ENCODE results near the gene MAMLD1.
A peak's percentile ranks its signal among the peaks of the same experiment; 100 is the strongest.

MAMLD1 gene

DNA sequence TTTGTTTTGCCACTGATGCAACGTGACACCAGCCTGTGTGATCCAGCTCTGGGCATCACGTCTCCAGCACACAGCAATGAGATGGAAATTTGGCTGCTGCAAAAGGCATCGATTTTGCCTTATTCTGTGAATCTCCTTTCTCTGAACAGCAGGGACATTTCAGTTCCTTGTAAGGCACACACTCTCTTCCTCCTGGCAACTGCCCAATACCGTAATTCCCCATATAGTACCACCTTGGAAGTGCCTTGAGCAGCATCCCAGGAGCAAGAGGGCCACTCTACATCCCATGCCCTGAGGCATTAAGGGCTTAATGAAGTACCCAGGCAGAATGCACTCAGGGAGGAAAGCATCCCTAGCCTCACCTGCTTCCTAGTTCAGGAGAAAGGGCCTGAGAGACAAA is 10.5 kb upstream of the MAMLD1 start:
- peaks cover 11% of the 10 kb centered on the region for H3K4me1 ChIP-seq (ENCODE audit: control insufficient read depth, insufficient read depth, low read length)
- H3K27ac ChIP-seq (ENCODE audit: low read depth, low read length) = no peak overlapping the region
- no peak overlapping the region for H3K4me3 ChIP-seq (ENCODE audit: low read depth, low read length)
- peaks cover 34% of the 10 kb centered on the region for H3K9me3 ChIP-seq (ENCODE audit: control insufficient read depth, insufficient read depth, low read length)
- H3K36me3 ChIP-seq (ENCODE audit: control insufficient read depth, insufficient read depth, low read length) = no peaks in the 10 kb centered on the region
- no peak overlapping the region for H3K9ac ChIP-seq (ENCODE audit: low read depth, low read length)
- H3K27me3 ChIP-seq (ENCODE audit: control insufficient read depth, insufficient read depth, low read length) = no peaks in the 10 kb centered on the region; the same call in 1 of the 2 replicates

DNA sequence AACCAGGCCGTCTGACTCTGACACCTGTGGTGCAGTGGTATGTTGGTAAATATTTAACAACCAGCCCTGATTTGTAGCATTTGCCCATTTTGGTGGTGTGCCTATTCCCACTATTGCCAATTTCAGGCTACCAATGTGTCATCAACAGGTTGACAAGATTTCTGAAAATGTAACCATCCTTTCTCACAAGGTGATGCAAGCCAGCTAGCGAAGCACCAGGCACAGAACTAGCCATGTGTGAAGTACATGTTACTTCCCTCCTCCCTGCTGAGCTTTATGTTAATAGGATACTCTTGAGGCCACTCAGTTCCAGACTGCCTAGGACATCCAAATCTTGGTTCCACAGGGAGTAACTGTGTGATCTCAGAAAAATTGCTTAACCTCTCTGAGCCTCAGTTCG is 7.2 kb upstream of the MAMLD1 start:
- Histone ChIP-seq H3K9me3 (ENCODE audit: control insufficient read depth, insufficient read depth, low read length) (peaks cover 41% of the 10 kb centered on the region), H3K4me3 (ENCODE audit: low read depth, low read length) (no peak overlapping the region), H3K27me3 (ENCODE audit: control insufficient read depth, insufficient read depth, low read length) (peaks cover 25% of the 10 kb centered on the region), H3K4me1 (ENCODE audit: control insufficient read depth, insufficient read depth, low read length) (no peaks in the 10 kb centered on the region), H3K27ac (ENCODE audit: low read depth, low read length) (no peak overlapping the region), H3K9ac (ENCODE audit: low read depth, low read length) (no peak overlapping the region), H3K36me3 (ENCODE audit: control insufficient read depth, insufficient read depth, low read length) (no peaks in the 10 kb centered on the region)

DNA sequence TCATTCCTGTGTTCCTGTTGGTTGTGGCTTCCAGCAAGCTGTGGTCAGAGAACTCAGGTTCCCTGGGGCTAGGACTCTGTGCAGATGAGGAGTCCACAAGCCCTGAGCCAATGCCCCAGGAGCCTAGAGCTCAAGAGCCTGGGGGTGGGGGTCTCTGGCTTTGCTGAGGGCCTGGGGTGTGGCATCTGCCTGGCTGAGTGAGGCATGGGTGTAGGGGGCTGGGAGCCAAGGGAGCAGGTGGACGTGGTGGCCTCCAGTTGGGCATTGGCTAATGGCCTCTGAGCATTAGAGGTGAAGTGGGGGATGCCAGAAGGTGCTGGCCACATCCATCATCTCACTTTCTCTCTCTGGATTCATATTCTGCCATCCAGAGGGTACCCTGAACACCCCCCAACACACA is 5.3 kb upstream of the MAMLD1 start:
- H3K27me3 ChIP-seq (ENCODE audit: control insufficient read depth, insufficient read depth, low read length) = peaks cover 44% of the 10 kb centered on the region
- no peaks in the 10 kb centered on the region for H3K4me1 ChIP-seq (ENCODE audit: control insufficient read depth, insufficient read depth, low read length)
- no peak overlapping the region for H3K4me3 ChIP-seq (ENCODE audit: low read depth, low read length)
- H3K27ac ChIP-seq (ENCODE audit: low read depth, low read length) = no peak overlapping the region
- H3K9me3 ChIP-seq (ENCODE audit: control insufficient read depth, insufficient read depth, low read length) = peaks cover 32% of the 10 kb centered on the region
- H3K9ac ChIP-seq (ENCODE audit: low read depth, low read length) = no peak overlapping the region
- no peaks in the 10 kb centered on the region for H3K36me3 ChIP-seq (ENCODE audit: control insufficient read depth, insufficient read depth, low read length)

DNA sequence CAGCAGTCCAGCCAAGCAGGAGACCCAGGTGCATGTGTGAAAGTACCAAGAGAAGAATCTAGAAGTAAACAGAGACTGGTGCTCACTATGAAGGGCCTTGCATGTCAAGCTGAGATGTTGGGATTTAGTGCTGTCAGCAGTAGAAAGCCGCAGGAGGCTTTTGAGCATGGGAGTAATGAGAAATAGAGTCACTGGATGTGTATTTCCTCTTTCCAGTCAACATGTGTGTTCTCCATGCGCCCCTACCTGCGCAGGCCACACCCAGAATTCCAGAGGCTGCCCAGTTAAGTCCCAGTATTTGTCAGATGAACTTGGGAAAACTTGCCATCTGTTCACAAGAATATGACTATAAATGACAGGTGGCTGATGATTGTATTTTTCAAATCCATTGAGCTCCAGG is 4.5 kb upstream of the MAMLD1 start:
- no peak overlapping the region for H3K9ac ChIP-seq (ENCODE audit: low read depth, low read length)
- H3K4me1 ChIP-seq (ENCODE audit: control insufficient read depth, insufficient read depth, low read length) = no peaks in the 10 kb centered on the region
- H3K27ac ChIP-seq (ENCODE audit: low read depth, low read length) = no peak overlapping the region
- peaks cover 53% of the 10 kb centered on the region for H3K27me3 ChIP-seq (ENCODE audit: control insufficient read depth, insufficient read depth, low read length)
- peaks cover 30% of the 10 kb centered on the region for H3K9me3 ChIP-seq (ENCODE audit: control insufficient read depth, insufficient read depth, low read length)
- no peaks in the 10 kb centered on the region for H3K36me3 ChIP-seq (ENCODE audit: control insufficient read depth, insufficient read depth, low read length)
- no peak overlapping the region for H3K4me3 ChIP-seq (ENCODE audit: low read depth, low read length)

DNA sequence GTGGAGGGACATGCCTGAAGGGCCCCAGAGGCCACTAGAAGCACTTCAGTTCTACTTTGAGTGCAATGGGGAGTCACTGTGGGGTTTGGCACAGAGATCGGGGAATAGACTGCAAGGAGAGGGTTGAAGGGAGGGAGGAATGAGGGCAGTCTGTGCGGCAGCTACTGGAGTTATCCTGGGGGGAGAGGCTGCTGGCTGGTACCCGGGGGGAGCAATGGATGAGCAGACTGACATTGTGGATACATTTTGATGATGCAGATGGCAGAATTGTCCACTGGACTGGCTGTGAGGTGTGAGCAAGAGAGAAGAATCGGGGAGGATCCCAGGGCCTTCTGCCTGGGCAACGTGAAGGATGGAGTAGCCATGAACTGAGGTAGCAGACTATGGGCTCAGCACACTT is 2.8 kb upstream of the MAMLD1 start:
- no peak overlapping the region for H3K4me3 ChIP-seq (ENCODE audit: low read depth, low read length)
- H3K27ac ChIP-seq (ENCODE audit: low read depth, low read length) = no peak overlapping the region
- peaks cover 20% of the 10 kb centered on the region for H3K9me3 ChIP-seq (ENCODE audit: control insufficient read depth, insufficient read depth, low read length)
- H3K27me3 ChIP-seq (ENCODE audit: control insufficient read depth, insufficient read depth, low read length) = peaks cover 65% of the 10 kb centered on the region
- no peaks in the 10 kb centered on the region for H3K36me3 ChIP-seq (ENCODE audit: control insufficient read depth, insufficient read depth, low read length)
- H3K9ac ChIP-seq (ENCODE audit: low read depth, low read length) = no peak overlapping the region
- H3K4me1 ChIP-seq (ENCODE audit: control insufficient read depth, insufficient read depth, low read length) = no peaks in the 10 kb centered on the region

DNA sequence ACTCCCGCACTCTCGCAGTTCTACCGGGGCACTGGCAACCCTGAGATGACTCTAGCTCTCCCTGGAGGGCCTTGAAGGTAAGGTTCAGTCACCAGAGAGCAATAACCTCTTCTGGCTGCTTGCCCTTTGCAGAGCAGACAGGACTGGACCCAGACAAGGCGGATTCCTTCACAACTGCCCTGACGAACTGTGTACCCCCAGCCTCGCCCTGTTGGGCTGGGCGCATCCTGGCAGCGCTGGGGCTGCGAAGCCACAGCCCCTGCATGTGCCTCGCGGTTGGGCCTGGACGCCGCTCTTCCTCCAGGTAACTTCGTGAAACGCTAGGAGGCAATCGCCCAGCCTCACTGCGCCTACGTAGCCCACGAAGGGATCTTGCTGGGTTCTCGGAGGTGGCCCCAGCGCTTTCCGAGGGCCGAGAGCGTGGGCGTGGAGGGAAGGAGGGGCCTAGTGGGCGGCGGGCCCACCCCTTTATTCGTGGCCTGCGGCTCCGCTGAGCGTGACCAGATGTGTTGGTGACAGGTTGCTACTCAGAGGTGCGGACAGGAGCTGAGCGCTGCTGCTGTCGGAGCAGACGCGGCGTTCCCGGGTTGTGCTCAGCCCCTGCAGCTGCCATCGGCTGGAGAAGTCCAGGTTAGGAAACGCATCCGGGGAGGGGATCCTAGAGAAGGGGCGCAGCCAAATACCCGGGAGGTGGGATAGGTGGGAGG is 1.9 kb upstream of the MAMLD1 start:
- Histone ChIP-seq H3K27me3 (ENCODE audit: control insufficient read depth, insufficient read depth, low read length) (peaks cover 73% of the 10 kb centered on the region), H3K36me3 (ENCODE audit: control insufficient read depth, insufficient read depth, low read length) (no peaks in the 10 kb centered on the region), H3K9me3 (ENCODE audit: control insufficient read depth, insufficient read depth, low read length) (peaks cover 20% of the 10 kb centered on the region; the same call in 1 of the 2 replicates), H3K9ac (ENCODE audit: low read depth, low read length) (no peak overlapping the region), H3K27ac (ENCODE audit: low read depth, low read length) (no peak overlapping the region), H3K4me3 (ENCODE audit: low read depth, low read length) (peak overlapping the region; percentile 61), H3K4me1 (ENCODE audit: control insufficient read depth, insufficient read depth, low read length) (no peaks in the 10 kb centered on the region)

DNA sequence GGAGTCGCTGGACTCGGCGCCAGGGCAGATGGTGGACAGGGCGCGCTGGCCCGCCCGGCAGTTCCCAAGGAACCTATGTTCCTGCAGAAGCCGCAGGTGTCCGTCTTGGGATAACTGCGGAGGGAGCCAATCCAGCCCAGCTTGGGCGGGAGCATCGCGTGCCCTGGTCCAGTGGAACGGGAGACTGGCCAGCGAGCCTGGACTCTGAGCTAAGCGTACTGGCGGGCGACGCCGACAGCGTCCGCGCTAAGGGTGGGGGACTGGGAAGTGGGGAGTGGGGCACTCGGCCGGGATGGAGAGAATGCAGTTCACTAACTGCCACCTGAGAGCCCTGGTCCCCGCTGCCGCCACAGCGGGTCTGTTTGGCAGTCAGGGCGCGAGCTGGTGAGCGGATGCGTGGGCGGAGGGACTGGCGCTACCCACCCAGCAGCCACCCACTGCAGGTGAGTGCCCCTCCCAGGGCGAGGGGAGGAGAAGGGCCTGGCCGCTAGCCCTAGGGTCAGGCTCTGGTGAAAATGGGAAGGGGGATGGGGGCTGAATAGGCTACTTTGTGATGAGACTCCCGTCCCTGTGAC is 1.3 kb upstream of the MAMLD1 start:
- peak overlapping the region; percentile 61 for H3K4me3 ChIP-seq (ENCODE audit: low read depth, low read length)
- H3K27me3 ChIP-seq (ENCODE audit: control insufficient read depth, insufficient read depth, low read length) = peaks cover 80% of the 10 kb centered on the region
- no peaks in the 10 kb centered on the region for H3K36me3 ChIP-seq (ENCODE audit: control insufficient read depth, insufficient read depth, low read length)
- H3K4me1 ChIP-seq (ENCODE audit: control insufficient read depth, insufficient read depth, low read length) = peaks cover 4% of the 10 kb centered on the region; the same call in 1 of the 2 replicates
- H3K27ac ChIP-seq (ENCODE audit: low read depth, low read length) = no peak overlapping the region
- H3K9ac ChIP-seq (ENCODE audit: low read depth, low read length) = no peak overlapping the region
- peaks cover 20% of the 10 kb centered on the region; the same call in 1 of the 2 replicates for H3K9me3 ChIP-seq (ENCODE audit: control insufficient read depth, insufficient read depth, low read length)

DNA sequence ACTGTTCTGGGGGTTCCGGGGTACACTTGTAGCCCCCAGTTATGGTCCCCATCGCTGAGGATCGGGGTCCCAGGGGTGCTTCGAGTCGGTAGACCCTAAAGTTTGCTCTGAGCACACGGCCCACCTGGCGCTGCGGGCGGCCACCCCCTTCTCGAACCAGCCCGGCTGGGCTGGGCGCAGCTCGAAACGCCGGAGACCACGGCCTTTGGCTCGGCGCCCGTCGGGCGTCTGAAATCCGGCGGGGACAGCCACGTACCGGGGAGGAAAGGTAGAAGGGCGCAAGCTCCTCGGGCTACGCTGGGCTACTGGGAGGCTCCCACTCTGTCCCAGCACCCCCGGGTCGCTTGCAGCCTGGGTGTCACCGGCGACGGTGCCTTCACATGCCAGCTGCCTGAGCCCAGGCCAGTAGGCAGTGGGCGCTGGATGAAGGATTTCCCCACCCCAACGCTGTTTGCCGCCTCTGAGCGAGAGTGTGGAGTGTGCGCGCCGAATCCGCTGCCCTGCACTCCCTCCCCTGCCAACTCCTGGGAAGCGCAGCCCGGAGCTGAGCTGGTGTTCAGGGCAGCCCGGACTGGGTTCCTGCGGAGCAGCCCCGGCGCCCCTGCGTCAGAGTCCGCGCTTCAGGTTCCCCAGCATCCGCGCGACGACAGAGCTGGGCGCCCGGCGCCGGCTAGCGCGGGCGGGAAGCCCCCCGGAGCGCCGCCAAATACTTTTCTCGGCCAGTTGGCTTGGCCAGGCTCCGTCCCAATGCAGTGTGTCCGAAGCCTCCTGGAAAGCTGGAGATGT is 637 bp downstream of the MAMLD1 start:
- Histone ChIP-seq H3K9ac (ENCODE audit: low read depth, low read length) (no peak overlapping the region), H3K4me3 (ENCODE audit: low read depth, low read length) (peak overlapping the region; percentile 61), H3K27ac (ENCODE audit: low read depth, low read length) (no peak overlapping the region), H3K27me3 (ENCODE audit: control insufficient read depth, insufficient read depth, low read length) (peaks cover 82% of the 10 kb centered on the region), H3K9me3 (ENCODE audit: control insufficient read depth, insufficient read depth, low read length) (peaks cover 8% of the 10 kb centered on the region; the same call in 1 of the 2 replicates), H3K36me3 (ENCODE audit: control insufficient read depth, insufficient read depth, low read length) (no peaks in the 10 kb centered on the region), H3K4me1 (ENCODE audit: control insufficient read depth, insufficient read depth, low read length) (peaks cover 8% of the 10 kb centered on the region; the same call in 1 of the 2 replicates)

DNA sequence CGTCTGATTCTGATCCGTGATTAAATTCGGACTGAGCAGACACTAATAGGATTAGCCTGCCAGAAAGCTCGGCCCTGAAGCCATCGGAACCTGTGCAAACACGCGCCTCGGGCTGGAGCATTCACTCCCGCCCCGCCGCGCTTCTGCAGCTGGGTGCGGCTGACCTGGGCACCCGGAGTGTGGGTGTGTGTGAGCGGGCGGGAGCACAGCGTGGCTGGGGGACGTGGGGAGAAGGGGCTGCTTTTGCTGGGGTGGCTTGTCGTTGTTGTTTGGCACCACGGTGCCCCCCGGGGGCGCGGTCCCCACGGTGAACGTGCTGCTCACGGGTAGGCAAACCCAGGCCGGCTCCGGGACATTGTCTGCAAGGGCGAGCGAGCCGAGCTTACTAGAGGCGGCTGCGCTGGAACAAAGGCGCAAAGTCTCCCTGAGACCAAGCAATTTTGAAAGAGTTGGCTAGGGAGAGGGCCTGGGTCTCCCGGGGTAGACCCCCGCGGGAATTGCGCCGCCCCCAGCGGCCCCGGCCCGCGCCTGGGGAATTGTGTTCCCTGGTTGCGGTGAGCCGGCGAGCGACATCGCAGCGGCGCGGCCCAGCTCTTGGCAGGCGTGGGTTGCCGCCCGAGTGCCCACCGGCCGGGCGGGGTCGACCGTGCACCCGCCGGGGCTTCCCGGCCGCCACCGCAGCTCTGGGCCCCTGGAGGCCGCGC is 1.4 kb downstream of the MAMLD1 start:
- peak overlapping the region; percentile 61 for H3K4me3 ChIP-seq (ENCODE audit: low read depth, low read length)
- peaks cover 74% of the 10 kb centered on the region for H3K27me3 ChIP-seq (ENCODE audit: control insufficient read depth, insufficient read depth, low read length)
- no peak overlapping the region for H3K9ac ChIP-seq (ENCODE audit: low read depth, low read length)
- H3K27ac ChIP-seq (ENCODE audit: low read depth, low read length) = no peak overlapping the region
- peaks cover 10% of the 10 kb centered on the region; the same call in 1 of the 2 replicates for H3K9me3 ChIP-seq (ENCODE audit: control insufficient read depth, insufficient read depth, low read length)
- H3K36me3 ChIP-seq (ENCODE audit: control insufficient read depth, insufficient read depth, low read length) = no peaks in the 10 kb centered on the region
- H3K4me1 ChIP-seq (ENCODE audit: control insufficient read depth, insufficient read depth, low read length) = peaks cover 8% of the 10 kb centered on the region; the same call in 1 of the 2 replicates

DNA sequence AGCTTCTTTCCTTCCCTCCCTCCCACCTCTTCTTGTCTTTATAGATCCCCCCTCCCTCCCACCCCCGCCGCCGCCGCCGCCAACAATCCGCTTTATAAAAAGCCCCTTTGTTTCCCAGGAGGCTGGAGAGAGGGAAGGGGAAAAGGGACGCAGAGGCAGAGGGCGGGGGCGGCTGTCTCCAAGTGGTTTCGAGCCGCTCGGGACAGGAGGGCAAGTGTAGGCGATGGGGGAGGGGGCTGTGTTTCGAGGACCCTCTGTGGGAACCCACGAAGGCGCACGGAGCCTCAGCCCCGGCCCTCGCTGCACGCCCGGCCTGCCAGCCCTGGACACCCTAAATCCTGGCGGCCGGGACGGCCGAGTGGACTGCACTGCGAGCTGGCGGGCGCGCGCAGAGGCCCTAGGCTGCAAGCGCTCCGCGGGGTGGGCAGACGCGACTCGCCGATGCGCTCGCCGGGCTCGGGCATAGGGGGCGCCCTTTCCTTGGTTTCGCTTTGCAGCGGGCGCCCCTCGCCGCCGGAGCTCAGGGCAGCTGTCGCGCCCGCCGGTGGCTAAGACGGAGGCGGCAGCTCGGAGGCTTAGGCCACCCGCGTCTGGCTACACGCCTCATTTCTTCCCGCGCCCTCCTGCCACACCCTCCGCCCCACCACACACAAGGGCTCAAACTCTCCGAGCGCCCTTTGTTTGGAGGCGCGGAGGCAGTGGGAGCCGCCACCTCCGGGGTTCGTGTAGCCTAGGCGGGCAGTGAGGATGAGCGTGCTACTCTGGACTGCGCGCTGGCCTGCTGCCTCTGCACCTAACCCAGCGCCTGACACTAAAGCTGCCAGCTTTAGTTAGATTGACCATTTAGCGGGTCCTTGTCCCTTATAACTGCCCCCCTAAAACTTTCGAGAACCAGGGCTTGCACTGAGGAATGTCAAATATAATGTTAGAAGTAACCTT is 2.2 kb downstream of the MAMLD1 start:
- no peak overlapping the region for H3K27ac ChIP-seq (ENCODE audit: low read depth, low read length)
- H3K9ac ChIP-seq (ENCODE audit: low read depth, low read length) = no peak overlapping the region
- peaks cover 66% of the 10 kb centered on the region for H3K27me3 ChIP-seq (ENCODE audit: control insufficient read depth, insufficient read depth, low read length)
- no peaks in the 10 kb centered on the region for H3K36me3 ChIP-seq (ENCODE audit: control insufficient read depth, insufficient read depth, low read length)
- H3K4me1 ChIP-seq (ENCODE audit: control insufficient read depth, insufficient read depth, low read length) = peaks cover 8% of the 10 kb centered on the region; the same call in 1 of the 2 replicates
- H3K4me3 ChIP-seq (ENCODE audit: low read depth, low read length) = peak overlapping the region; percentile 64
- peaks cover 5% of the 10 kb centered on the region; the same call in 1 of the 2 replicates for H3K9me3 ChIP-seq (ENCODE audit: control insufficient read depth, insufficient read depth, low read length)

All from HUES48 (cell line).